SH-SY5Y (cell line): ENCODE results near the gene TIGD3.

Source experiments
- GATA2 ChIP-seq: IDR thresholded peaks from 2 replicates; pipeline ENCODE4 v1.6.1; 2011; ENCODE audit warnings: mild to moderate bottlenecking, low read depth, low read length
- GATA3 ChIP-seq: IDR thresholded peaks from 2 replicates; pipeline ENCODE4 v1.6.1; 2011; ENCODE audit warnings: low read depth, mild to moderate bottlenecking, low read length, moderate library complexity

The TIGD3 gene

DNA sequence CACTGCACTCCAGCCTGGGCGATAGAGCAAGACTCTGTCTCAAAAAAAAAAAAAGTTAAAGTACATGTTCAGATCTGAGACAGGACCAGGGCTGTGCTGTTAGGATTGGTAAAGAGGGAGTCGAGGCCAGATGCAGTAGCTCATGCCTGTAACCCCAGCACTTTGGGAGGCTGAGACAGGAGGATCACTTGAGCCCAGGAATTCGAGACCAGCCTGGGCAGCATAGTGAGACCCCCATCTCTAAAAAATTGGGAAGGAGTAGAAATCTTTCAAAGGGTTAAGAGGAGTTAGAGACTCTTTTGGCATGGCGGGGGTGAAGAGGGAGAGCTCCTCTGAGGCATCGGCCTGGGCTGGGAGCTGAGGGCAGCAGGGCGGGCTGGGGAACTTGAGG lies 16.1 kb downstream of the TIGD3 start:
- TF ChIP-seq GATA3 (no peak), GATA2 (no peak)

DNA sequence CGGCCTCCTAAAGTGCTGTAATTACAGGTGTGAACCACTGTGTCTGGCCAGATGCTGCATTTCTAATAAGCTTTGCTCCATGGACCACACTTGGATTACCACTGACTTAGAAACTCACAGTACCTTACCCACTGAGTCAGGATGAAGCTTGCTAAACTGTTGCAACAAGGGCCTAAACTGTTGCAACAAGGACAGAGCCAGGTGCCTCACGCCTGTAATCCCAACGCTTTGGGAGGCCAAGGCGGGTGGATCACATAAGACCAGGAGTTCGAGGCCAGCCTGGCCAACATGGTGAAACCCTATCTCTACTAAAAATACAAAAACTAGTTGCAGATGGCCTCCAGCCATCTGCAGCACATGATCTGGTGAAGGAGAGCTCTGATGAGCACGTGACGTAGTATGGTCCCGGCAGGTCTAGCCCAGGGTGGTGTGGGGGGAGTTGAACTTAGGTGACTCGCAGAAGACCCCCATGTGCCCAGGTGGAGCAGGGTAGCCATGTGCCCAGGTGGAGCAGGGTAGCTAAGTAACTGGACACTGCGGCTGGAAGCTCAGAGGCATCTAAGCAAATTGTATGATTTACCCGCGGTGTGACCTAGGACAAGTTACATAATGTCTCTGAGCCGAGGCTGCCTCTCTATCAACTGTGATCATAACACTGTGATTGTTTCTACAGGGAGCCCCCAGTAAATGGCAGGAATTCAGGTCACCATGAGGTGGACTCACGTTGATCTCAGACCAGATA lies 19.5 kb downstream of the TIGD3 start:
- TF ChIP-seq GATA2 (peak; percentile 28; the same call in 1 of the 2 replicates), GATA3 (no peak)

DNA sequence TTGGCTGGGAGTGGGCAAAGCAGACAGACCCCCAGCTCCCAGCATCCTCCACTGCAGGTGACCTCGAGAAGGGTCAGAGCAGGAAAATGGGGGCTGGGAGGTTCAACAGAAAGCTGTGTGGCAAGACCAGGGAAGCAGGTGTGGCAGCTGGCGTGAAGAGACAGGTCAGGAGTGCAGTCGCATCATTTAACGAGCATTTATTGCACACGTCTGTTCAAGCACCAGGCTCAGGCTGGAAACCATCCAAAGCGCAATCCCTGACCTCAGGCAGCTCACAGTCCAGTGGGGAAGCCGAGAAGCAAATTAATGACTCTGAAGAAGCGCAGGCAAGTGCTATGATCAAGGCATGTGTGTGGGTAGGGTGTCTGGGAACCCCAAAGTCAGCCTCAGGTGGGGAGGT lies 20.5 kb downstream of the TIGD3 start:
- no peak for TF ChIP-seq GATA3
- TF ChIP-seq GATA2: no peak

DNA sequence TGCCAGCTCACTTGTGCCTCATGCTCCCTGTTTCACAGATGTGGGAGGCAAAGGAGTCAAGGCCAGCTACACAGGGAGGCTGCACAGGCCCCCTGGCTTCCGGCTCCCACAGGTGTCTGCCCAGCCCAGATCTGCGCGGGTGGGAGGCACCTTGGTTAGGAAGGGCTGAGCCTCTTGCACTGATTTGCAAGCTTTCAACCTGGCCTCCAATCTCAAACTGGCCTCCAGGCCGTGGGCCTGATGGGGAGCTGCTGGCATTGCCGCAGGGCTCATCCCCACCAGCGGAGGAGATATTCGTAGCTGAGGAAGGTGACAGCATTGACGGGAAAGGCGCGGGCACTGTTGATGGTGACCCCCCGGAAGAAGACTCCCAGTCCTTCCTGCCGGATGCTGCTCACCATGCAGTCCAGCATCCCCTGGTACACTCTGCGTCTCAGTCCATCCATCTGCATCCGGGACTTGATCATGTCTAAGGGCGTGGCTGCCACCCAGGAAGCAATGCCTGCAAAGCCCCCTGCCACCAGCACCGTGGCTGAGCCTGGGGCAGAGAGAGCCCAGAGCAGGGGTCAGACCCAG lies 21.7 kb downstream of the TIGD3 start:
- TF ChIP-seq GATA3: no peak
- no peak for TF ChIP-seq GATA2

DNA sequence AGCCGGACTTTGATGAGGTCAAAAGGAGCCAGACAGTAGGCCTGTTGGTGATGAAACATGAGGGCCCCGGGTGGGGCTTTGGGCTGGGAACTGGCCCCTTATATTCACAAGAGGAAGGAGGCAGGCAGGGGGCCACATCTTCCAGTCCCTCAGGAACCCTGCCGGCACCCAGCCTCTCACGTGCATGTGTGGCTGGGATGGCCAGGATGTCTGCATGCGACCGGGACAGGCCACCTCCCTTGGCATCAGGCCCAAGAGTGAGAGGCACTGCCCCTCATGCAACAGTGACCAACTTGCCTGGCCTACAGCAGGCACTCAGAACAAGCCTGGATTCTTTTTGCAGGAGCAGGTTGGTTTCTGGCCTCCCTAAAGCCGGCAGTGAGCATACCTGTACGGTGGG lies 22.5 kb downstream of the TIGD3 start:
- no peak for TF ChIP-seq GATA2
- TF ChIP-seq GATA3: no peak

DNA sequence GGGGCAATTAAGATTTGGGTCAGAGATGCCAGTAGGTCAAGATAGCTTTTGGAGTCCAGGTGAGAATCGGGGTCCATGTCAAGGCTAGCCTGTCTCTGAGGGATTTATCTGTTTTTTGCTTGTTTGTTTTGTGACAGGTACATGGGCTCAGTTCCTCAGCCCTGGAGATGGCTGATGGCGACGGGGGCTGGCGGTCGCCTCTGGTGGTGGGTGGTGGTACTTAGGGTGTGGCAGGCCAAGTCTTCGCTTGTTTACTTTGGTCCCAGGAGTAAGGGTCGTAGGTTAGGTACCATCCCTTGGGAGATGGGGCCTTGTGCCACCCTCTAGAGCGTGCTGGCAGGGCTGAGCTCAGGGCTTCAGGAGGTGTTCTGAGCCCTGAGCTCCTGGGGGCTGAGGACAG lies 23.2 kb downstream of the TIGD3 start:
- TF ChIP-seq GATA3: no peak
- TF ChIP-seq GATA2: no peak

DNA sequence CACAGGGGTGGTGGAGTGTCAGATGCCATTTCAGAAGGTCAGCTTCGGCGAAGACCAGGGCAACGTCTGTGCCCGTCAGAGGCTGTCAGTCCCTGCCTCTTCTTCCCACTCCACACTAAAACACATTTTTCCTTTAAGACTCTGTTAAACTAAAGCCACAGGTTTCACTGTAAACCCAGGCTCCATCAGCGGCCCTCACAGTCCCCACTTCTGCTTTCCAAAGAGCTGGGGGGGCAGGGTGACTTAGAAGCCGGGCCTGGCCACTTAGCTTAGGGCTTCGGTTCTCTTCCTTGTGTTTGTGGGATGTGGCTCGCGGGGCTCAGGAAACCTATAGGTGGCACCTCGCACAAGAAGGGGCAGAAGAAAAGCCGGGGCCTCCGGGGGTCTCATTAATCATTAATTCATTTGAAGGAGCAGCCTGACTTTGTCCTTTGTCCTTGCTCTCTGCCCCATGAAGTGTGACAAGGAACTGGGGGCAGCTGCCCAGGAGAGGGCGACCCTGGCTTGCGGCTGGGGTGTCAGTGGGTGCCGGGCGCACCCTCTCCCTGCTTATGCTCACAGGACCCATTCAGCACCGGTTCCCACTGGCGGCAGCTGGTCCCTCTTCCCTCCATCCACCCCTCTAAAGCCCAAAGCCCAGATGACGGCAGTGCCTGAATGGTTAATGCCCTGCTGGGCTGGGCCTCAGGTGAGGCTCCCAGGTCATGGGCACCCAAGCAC lies 23.8 kb downstream of the TIGD3 start:
- TF ChIP-seq GATA3: no peak
- TF ChIP-seq GATA2: no peak

DNA sequence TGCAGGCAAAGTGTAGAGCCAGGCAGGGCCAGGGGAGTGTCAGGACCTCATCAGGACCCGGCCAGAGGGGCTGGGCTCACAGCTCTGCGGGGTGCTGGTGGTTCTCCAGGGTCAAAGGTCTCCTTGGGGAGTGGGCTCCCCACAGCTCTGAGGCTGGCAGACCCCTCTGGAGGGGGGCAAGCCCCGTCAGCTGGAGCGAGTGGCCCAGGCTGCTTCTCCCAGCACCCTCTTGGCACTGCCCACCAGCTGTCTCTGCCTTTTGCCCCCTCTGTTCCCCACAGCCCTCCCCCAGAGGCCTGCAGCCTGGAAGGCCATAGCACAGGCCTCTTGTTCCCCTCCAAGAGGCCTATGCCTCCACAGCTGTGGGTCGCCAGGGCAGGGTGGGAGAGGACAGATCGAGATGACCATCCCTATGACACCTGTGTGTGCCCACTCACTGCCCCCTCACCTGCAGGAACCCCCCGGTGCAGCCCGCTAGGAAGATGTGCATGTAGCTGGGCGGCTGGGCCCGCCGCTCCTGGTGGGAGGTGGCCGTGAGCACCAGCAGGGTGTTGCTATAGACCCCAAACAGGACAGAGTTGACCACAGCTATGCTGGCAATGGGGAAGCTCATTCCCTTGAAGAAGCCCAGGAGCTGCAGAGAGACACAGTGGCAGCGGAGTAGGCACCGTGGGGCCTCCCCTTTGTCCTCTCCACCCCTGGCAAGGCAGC lies 24.5 kb downstream of the TIGD3 start:
- TF ChIP-seq GATA3: no peak
- TF ChIP-seq GATA2: no peak

DNA sequence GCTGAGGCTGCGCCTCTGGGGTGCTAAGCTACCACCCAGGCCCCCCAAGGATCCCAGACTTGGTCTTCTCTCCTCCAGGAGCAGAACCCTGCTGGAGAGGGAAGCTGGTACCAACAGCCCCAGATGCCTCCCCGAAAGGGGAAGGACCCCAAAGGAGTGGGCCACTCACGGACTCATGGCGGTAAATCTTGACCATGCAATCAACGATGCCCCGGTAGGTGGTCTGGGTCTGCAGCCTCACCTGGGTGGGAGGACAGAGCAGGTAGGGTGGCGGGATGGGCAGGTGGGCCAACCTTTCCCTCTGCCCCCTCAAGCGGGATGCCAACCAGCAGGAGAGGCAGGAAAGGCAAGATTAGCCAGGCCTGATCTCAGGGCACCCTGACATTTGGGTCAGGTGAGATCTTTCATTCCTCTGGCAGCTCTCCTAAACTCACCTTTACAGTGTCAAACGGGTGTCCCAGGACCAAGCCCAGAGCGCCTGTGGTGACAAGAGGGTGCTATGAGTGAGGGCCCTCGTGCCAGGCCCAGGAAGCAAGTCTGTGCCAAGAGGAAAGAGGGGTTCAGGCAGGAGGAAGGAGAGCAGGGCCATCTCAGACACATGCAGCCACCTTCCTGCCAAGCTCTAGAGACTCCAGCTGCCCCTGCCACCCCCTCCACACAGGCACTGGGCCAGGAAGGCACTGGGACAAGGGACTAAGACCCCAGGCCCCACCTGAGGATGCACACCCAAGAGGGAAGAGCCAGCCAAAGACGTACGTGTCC lies 25.3 kb downstream of the TIGD3 start:
- no peak for TF ChIP-seq GATA3
- no peak for TF ChIP-seq GATA2

DNA sequence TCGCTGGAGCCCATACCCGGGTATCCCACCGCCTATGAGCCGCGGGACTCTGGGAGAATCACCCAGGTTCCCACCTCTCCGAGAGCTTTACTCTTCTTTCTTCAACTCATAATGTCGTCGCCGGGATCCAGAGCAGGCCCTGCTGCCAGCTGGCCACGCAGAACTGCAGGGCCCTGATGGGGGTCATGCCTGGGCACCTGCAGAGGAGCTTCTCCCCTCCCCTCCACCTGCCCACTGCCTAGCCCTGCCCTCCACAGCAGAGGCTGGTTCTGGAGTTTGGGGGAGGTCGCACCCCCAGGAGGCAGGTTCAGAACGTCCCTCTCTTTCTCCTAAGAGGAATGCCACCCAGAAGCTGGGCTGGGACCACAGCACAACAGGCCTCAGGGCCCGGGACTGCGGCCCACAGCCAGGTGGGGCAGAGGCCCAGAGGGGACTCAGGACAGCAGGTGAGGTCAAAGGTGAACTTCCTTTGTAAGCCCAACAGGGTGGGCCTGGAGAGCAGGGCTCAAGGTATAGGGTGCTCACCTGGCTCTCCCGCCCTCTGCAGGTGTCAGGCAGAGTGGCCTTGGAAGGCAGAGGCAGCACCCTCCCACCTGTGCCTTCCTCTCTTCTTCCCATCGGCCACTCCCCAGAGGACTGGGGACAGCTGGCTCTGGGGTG lies 26.0 kb downstream of the TIGD3 start:
- TF ChIP-seq GATA2 (no peak), GATA3 (no peak)

DNA sequence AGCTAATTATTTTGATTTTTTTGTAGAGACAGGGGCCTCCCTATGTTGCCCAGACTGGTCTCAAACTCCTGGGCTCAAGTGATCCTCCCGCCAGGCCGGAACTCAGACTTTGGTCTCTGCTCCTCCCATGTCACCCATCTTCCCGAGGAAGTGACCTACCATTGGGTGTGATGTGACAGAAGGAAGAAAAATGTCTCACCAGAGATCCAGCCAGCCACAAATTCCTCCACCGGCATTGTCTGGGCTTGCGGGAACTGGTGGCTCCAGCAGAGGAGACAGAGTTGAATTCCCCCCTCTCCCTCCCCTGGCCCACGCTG lies 27.1 kb downstream of the TIGD3 start:
- TF ChIP-seq GATA3 (no peak), GATA2 (no peak)

DNA sequence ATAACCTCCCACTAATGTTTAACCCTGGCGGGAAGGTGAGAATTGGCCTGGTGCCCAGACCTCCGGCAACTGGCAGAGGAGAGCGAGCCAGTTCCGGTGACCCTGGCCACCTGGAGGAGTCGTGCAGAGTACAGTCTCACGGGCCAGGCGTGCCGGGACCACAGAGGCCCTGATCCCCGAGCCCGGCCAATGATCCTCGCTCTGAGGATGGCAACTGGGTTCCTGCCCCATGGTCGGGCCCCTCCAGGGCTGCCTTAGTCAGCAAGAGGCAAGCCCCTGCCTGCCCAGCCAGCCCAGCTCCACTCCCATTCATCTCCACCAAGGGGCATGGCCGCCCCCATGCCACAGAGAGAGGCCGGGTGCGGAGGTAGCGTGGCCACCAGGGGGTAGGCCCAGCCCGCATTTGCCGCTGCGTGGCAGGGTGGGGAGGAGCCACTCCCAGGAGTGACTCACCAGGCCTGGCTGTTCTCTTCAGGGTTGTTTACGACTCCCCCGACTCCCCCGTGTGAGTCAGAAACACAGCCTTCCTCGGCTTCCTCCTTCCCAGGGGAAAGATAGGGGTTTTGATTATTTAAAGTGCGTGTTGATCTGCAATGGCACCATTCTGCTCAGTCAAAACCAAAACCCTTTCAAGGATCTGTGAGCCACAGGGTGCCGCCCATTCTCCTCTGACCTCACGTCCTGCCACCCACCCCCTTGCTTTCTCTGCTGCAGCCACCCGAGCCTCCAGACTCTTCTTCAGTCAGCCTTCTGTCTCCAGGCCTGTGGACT lies 27.7 kb downstream of the TIGD3 start, which contains the start of gene SLC25A45:
Gene SLC25A45, minus strand, starts transcription at position 614 of the 771 bp plus-strand sequence. CDS start 695 bp downstream, outside the sequence.
- TF ChIP-seq GATA2 (no peak), GATA3 (no peak)

DNA sequence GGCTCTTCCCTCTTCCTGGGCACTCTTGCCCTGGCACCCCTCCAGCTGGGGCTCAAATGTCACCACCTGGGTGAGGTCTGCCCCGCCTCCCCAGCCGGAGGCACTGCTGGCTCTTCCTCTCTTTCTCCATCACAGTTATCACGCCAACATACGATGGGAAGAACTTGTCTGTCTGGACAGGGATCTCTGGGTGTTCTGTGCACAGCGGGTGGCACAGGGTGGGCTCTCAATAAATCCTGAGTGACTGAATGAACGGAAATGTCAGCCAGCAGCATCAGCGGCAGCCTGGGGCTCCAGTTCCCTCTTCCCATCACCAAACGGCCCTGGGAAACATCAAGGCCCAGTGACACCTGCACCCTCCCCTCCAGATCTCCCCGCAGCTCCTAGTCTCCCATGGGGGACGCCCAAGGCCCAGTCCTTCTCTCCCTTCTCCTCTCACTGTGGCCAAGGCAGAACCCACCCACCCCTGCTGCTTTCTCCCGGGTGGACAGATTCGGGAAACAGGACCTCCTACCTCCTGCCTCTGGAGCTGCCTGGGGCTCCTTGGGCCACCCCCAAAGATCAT lies 28.3 kb downstream of the TIGD3 start:
- TF ChIP-seq GATA2 (no peak), GATA3 (no peak)
